Panc1 (cell line): ENCODE data around the gene UQCC2. TPM values are rescaled to one million over a fixed set of nuclear protein-coding genes. Genes with fewer than 3 reads are reported as not detected.
A peak's percentile ranks its signal among the peaks of the same experiment; 100 is the strongest.

ENCODE experiments used
- ATAC-seq: fragments of 200-7000 bp; cut with Tn5 transposase; 2 replicates; pipeline ENCODE4 v1.9.1; 2020; ENCODE audit warnings: mild to moderate bottlenecking, moderate library complexity
- BruUV-seq: library from RNA; stranded (reverse); fragments of 400-500 nt; replicated peaks from 2 replicates; lab custom pipeline; 2021; lab: Mats Ljungman, UMichigan
- CTCF ChIA-PET: fragments of 300-600 bp; sonication (Branson Sonifier 250); formaldehyde crosslinking; loops from one replicate; lab custom pipeline; 2022; ENCODE audit warnings: antibody characterized with exemption; lab: Charles Lee
- POLR2A ChIA-PET: fragments of 300-600 bp; sonication (Branson Sonifier 250); formaldehyde crosslinking; loops from one replicate; lab custom pipeline; 2022; ENCODE audit warnings: antibody characterized with exemption; lab: Charles Lee
- DNase-seq: peaks from one replicate; pipeline ENCODE4 v3.0.0-alpha.2; 2010; ENCODE audit warnings: low read depth, low spot score
- H3K27ac ChIP-seq: 2 replicates; pipeline ENCODE4 v1.5.1; 2011; ENCODE audit warnings: mild to moderate bottlenecking, low read length, inconsistent platforms
- H3K27me3 ChIP-seq: fragments of 200-500 bp; sonication (Bioruptor generic); 2 replicates; pipeline ENCODE4 v1.6.0; 2014; ENCODE audit warnings: low read length, inconsistent platforms; ENCODE audit not compliant: control insufficient read depth, insufficient read depth
- H3K36me3 ChIP-seq: fragments of 200-500 bp; sonication (Bioruptor generic); 2 replicates; pipeline ENCODE4 v1.5.1; 2014; ENCODE audit warnings: inconsistent platforms, mild to moderate bottlenecking, low read length, moderate library complexity; ENCODE audit not compliant: control insufficient read depth, insufficient read depth
- H3K4me1 ChIP-seq: 2 replicates; pipeline ENCODE4 v1.5.1; 2011; ENCODE audit warnings: inconsistent platforms, mild to moderate bottlenecking, low read length, moderate library complexity; ENCODE audit not compliant: control insufficient read depth, insufficient read depth
- H3K4me3 ChIP-seq, 2 experiments: 2 replicates each; pipeline ENCODE4 v1.5.1; 2011 to 2012; ENCODE audit warnings: low read depth in 2 of 2, low read length in 2 of 2, mild to moderate bottlenecking in 2 of 2, inconsistent platforms in 1 of 2, moderate library complexity in 1 of 2
- H3K9me3 ChIP-seq: fragments of 200-500 bp; sonication (Bioruptor generic); 2 replicates; pipeline ENCODE4 v1.5.1; 2014; ENCODE audit warnings: low read depth, mild to moderate bottlenecking, inconsistent platforms, low read length, moderate library complexity; ENCODE audit not compliant: control insufficient read depth, insufficient read depth
- CTCF ChIP-seq: fragments of 450-650 bp; IDR thresholded peaks from 2 replicates; pipeline ENCODE4 v1.5.1; 2017; ENCODE audit warnings: mild to moderate bottlenecking
- POLR2AphosphoS5 ChIP-seq: IDR thresholded peaks from 2 replicates; pipeline ENCODE4 v1.6.1; 2012; ENCODE audit warnings: mild to moderate bottlenecking, low read depth, low read length, moderate library complexity
- SIN3A ChIP-seq: IDR thresholded peaks from 2 replicates; pipeline ENCODE4 v1.6.1; 2012; ENCODE audit warnings: low read depth, mild to moderate bottlenecking, low read length, moderate library complexity, borderline replicate concordance; ENCODE audit not compliant: insufficient read depth
- TCF7L2 ChIP-seq: IDR thresholded peaks from 2 replicates; pipeline ENCODE4 v1.6.1; 2011; ENCODE audit warnings: mild to moderate bottlenecking, low read depth, low read length, inconsistent platforms
- in situ Hi-C: cut with HindIII; loops from 2 replicates; pipeline ENCODE4 v1.10.0; 2016; ENCODE audit warnings: low sequenced_read_pairs, low pct_unique_long_range_greater_than_20kb
- intact Hi-C: fragments of 100-400 bp; cut with micrococcal nuclease; formaldehyde crosslinking; loops from one replicate; pipeline ENCODE4 v1.10.0; 2022; ENCODE audit not compliant: unreplicated experiment
- microRNA-seq: library from miRNA; unstranded; fragments of <30 nt; microRNA quantifications from one replicate; pipeline ENCODE4 v1.1.0, GENCODE V29; 2020; ENCODE audit not compliant: unreplicated experiment
- total RNA-seq: library from RNA; stranded (reverse); gene quantifications from one replicate; pipeline ENCODE4 v1.2.1, GENCODE V29; 2021; ENCODE audit not compliant: unreplicated experiment
- TF ChIP-seq, protein P1 (sequence below), 2 experiments: IDR thresholded peaks; 2 replicates each; pipeline ENCODE4 v1.6.1; 2011 to 2012; ENCODE audit warnings: low read depth in 2 of 2, control low read depth in 1 of 2, low read length in 1 of 2, mild to moderate bottlenecking in 1 of 2, moderate library complexity in 1 of 2; ENCODE audit not compliant: insufficient read depth in 1 of 2

Gene UQCC2
- total RNA-seq, 1 experiment from 2014 or later: 135 TPM

DNA sequence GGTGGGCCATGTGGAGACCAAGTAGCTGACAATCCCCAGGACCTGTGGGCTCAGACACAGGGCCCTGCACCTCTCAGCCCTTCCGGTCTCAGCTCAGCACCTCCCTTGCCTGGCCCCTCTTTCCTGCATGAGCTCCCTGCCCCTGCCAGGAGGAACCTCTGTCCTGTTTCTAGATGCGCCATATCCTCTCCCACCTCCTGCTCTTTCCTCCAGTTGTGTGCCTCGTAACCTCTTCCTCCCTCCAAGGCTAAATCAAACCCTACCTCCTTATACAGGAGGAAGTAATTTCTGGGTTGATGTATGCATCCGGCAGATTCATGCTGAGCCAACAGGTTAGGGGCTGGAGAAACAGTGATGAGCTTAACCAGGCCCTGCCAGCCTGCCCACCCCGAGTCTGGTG is 59.5 kb downstream of the UQCC2 start:
- no peaks in the 10 kb centered on the region for H3K4me1 ChIP-seq
- no peaks in the 10 kb centered on the region for H3K27me3 ChIP-seq
- no peaks in the 10 kb centered on the region for H3K9me3 ChIP-seq
- POLR2A ChIA-PET: no interaction called here
- ATAC-seq (no peak), DNase-seq (no peak)
- TF ChIP-seq POLR2AphosphoS5: no peak
- no peak for TF ChIP-seq SIN3A
- TF ChIP-seq, protein P1, sequence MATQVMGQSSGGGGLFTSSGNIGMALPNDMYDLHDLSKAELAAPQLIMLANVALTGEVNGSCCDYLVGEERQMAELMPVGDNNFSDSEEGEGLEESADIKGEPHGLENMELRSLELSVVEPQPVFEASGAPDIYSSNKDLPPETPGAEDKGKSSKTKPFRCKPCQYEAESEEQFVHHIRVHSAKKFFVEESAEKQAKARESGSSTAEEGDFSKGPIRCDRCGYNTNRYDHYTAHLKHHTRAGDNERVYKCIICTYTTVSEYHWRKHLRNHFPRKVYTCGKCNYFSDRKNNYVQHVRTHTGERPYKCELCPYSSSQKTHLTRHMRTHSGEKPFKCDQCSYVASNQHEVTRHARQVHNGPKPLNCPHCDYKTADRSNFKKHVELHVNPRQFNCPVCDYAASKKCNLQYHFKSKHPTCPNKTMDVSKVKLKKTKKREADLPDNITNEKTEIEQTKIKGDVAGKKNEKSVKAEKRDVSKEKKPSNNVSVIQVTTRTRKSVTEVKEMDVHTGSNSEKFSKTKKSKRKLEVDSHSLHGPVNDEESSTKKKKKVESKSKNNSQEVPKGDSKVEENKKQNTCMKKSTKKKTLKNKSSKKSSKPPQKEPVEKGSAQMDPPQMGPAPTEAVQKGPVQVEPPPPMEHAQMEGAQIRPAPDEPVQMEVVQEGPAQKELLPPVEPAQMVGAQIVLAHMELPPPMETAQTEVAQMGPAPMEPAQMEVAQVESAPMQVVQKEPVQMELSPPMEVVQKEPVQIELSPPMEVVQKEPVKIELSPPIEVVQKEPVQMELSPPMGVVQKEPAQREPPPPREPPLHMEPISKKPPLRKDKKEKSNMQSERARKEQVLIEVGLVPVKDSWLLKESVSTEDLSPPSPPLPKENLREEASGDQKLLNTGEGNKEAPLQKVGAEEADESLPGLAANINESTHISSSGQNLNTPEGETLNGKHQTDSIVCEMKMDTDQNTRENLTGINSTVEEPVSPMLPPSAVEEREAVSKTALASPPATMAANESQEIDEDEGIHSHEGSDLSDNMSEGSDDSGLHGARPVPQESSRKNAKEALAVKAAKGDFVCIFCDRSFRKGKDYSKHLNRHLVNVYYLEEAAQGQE (IDR thresholded peaks at IDR 0.05; ENCODE audit: insufficient read depth in 1 of 2, low read depth in 2 of 2, low read length in 1 of 2): no peak
- no peak for TF ChIP-seq TCF7L2
- no peak for TF ChIP-seq CTCF
- no peak overlapping the region for H3K4me3 ChIP-seq
- in situ Hi-C loops (no loop called here), intact Hi-C loops (no loop called here)
- CTCF ChIA-PET: no interaction called here
- BruUV-seq: no TSS peak
- H3K27ac ChIP-seq: no peak overlapping the region
- no peaks in the 10 kb centered on the region for H3K36me3 ChIP-seq

DNA sequence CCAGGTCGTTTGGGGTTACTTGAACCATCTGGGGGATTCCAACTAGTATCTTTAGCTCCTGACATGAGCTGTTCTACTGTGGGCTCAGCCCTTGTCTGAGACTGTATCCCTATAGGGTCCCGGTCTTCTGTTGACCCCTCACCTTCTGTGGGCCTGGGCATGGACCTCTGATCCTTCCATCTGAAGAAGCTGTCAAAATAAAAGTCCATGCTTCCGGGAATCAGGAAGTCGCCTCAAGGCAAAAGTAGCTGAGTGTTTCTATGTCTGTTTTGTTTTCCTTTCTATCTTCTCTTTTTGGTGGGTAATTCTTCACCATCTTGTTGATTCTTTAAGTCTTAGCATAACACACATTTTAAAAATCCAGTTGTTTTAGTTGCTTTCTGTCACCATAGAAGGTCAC is 60.1 kb downstream of the UQCC2 start:
- ChIA-PET POLR2A (interaction anchor here (0.6 kb wide), 1 partner anchor 355 kb away, joined by 7 read pairs; no protein-coding TSS in a partner anchor), CTCF (no interaction called here)
- Histone ChIP-seq H3K36me3 (no peaks in the 10 kb centered on the region), H3K27me3 (no peaks in the 10 kb centered on the region), H3K27ac (no peak overlapping the region), H3K4me1 (no peaks in the 10 kb centered on the region), H3K9me3 (no peaks in the 10 kb centered on the region), H3K4me3 (no peak overlapping the region)
- no peak for ATAC-seq
- DNase-seq: no peak
- in situ Hi-C loops: no loop called here
- intact Hi-C loops: no loop called here
- no TSS peak for BruUV-seq
- TF ChIP-seq SIN3A (no peak), POLR2AphosphoS5 (no peak), TCF7L2 (no peak), CTCF (no peak)
- TF ChIP-seq, protein P1 (IDR thresholded peaks at IDR 0.05; ENCODE audit: insufficient read depth in 1 of 2, low read depth in 2 of 2, low read length in 1 of 2): no peak

Small RNA genes within 50 kb of the gene (microRNA-seq; reads per million reads assigned to microRNA genes)
- 8.9 reads per million, percentile 27 among the genes with 10 or more reads in this experiment for gene MIR3934

Other genes starting within 250 kb of the UQCC2 start
- 31.5 TPM for gene BAK1, start 131.4 kb downstream of the UQCC2 start, total RNA-seq
- 65.8 TPM for gene ITPR3, start 90.4 kb downstream of the UQCC2 start, total RNA-seq
- not detected for gene IP6K3, start 35.2 kb upstream of the UQCC2 start, total RNA-seq
- 89.8 TPM for gene LEMD2, start 77.4 kb upstream of the UQCC2 start, total RNA-seq
- not detected for gene MLN, start 92.3 kb upstream of the UQCC2 start, total RNA-seq